ENCODE measurements around the gene SERPINB6.
"Not testable (repeated sequence)": the region's sequence is repeated elsewhere in the genome, so short reads cannot be mapped to it uniquely, and the experiment has no call there.

Gene SERPINB6

GRCh38 chr6:2958776-2959175 lies 12.6 kb downstream of the SERPINB6 start:
- no peak for DNase-seq (ENCODE audit: low read depth in 2 of 2, low spot score in 1 of 2)

GRCh38 chr6:2958331-2958711 lies 13.0 kb downstream of the SERPINB6 start:
- no peak for DNase-seq (ENCODE audit: low read depth in 2 of 2, low spot score in 1 of 2)

- no peak for DNase-seq (ENCODE audit: low read depth in 2 of 2, low spot score in 1 of 2)
Observed at GRCh38 chr6:2957696-2958330, 13.6 kb downstream of the SERPINB6 start.

- DNase-seq (ENCODE audit: low read depth in 2 of 2, low spot score in 1 of 2) = no peak
Observed at GRCh38 chr6:2956930-2957685, 14.3 kb downstream of the SERPINB6 start.

- DNase-seq (ENCODE audit: low read depth in 2 of 2, low spot score in 1 of 2) = no peak
Observed at GRCh38 chr6:2953098-2953497, 18.3 kb downstream of the SERPINB6 start.

GRCh38 chr6:2952557-2953095 lies 18.7 kb downstream of the SERPINB6 start:
- DNase-seq (ENCODE audit: low read depth in 2 of 2, low spot score in 1 of 2) = no peak

- DNase-seq (ENCODE audit: low read depth in 2 of 2, low spot score in 1 of 2) = no peak
Observed at GRCh38 chr6:2951728-2952127, 19.6 kb downstream of the SERPINB6 start.

- DNase-seq (ENCODE audit: low read depth in 2 of 2, low spot score in 1 of 2) = no peak
Observed at GRCh38 chr6:2950713-2951112, 20.7 kb downstream of the SERPINB6 start.

- no peak for DNase-seq (ENCODE audit: low read depth in 2 of 2, low spot score in 1 of 2)
Observed at GRCh38 chr6:2949536-2950083, 21.8 kb downstream of the SERPINB6 start.

GRCh38 chr6:2949121-2949520 lies 22.2 kb downstream of the SERPINB6 start:
- DNase-seq (ENCODE audit: low read depth in 2 of 2, low spot score in 1 of 2) = no peak

GRCh38 chr6:2948228-2949025 lies 22.9 kb downstream of the SERPINB6 start:
- no peak for DNase-seq (ENCODE audit: low read depth in 2 of 2, low spot score in 1 of 2)

- no peak for DNase-seq (ENCODE audit: low read depth in 2 of 2, low spot score in 1 of 2)
Observed at GRCh38 chr6:2947445-2947844, 23.9 kb downstream of the SERPINB6 start.

GRCh38 chr6:2945153-2945452 lies 26.3 kb downstream of the SERPINB6 start:
- no peak for DNase-seq (ENCODE audit: low read depth in 2 of 2, low spot score in 1 of 2)

- no peak for DNase-seq (ENCODE audit: low read depth in 2 of 2, low spot score in 1 of 2)
Observed at GRCh38 chr6:2944405-2945152, 26.8 kb downstream of the SERPINB6 start.

- DNase-seq (ENCODE audit: low read depth in 2 of 2, low spot score in 1 of 2) = no peak
Observed at GRCh38 chr6:2943564-2943955, 27.8 kb downstream of the SERPINB6 start.

GRCh38 chr6:2942914-2943563 lies 28.3 kb downstream of the SERPINB6 start:
- no peak for DNase-seq (ENCODE audit: low read depth in 2 of 2, low spot score in 1 of 2)

- not testable (repeated sequence) for DNase-seq (ENCODE audit: low read depth in 2 of 2, low spot score in 1 of 2)
Observed at GRCh38 chr6:2942116-2942515, 29.3 kb downstream of the SERPINB6 start.

GRCh38 chr6:2940851-2941250 lies 30.5 kb downstream of the SERPINB6 start:
- no peak for DNase-seq (ENCODE audit: low read depth in 2 of 2, low spot score in 1 of 2)

- DNase-seq (ENCODE audit: low read depth in 2 of 2, low spot score in 1 of 2) = peak; percentile 43 to 49
Observed at GRCh38 chr6:2940010-2940850, 31.1 kb downstream of the SERPINB6 start.

All from stimulated activated CD8-positive, alpha-beta memory T cell treated with anti-CD3 and anti-CD28 coated beads, Interleukin-4, amount 100 ng/mL, for 4 hours (primary cell).